ENCODE data around the gene DLK1. TPM values are rescaled to one million over a fixed set of nuclear protein-coding genes. Genes with fewer than 3 reads are reported as not detected.

The DLK1 gene
- total RNA-seq, 2 donors from 2014 or later, result 2.2 TPM; not detected in 1

DNA sequence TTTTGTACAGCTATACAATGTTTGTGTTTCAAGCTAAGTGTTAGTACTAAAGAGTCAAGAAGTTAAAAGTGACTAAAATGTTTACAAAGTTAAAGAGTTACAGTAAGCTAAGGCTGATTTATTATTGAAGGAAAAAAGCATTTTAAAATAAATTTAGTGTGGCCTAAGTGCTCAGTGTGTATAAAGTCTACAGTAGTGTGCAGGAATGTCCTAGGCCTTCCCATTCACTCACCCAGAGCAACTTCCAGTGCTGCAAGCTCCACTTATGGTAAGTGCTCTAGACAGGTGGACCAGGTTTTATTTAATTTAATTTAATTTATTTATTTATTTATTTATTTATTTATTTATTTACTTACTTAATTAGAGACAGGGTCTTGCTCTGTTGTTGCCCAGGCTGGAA lies 19.6 kb downstream of the DLK1 start:
- H3K27ac ChIP-seq, result no peak overlapping the region
- no peaks in the 10 kb centered on the region for H3K9me3 ChIP-seq
- H3K36me3 ChIP-seq, result no peaks in the 10 kb centered on the region
- TF ChIP-seq, protein P1, sequence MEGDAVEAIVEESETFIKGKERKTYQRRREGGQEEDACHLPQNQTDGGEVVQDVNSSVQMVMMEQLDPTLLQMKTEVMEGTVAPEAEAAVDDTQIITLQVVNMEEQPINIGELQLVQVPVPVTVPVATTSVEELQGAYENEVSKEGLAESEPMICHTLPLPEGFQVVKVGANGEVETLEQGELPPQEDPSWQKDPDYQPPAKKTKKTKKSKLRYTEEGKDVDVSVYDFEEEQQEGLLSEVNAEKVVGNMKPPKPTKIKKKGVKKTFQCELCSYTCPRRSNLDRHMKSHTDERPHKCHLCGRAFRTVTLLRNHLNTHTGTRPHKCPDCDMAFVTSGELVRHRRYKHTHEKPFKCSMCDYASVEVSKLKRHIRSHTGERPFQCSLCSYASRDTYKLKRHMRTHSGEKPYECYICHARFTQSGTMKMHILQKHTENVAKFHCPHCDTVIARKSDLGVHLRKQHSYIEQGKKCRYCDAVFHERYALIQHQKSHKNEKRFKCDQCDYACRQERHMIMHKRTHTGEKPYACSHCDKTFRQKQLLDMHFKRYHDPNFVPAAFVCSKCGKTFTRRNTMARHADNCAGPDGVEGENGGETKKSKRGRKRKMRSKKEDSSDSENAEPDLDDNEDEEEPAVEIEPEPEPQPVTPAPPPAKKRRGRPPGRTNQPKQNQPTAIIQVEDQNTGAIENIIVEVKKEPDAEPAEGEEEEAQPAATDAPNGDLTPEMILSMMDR (IDR thresholded peaks at IDR 0.05), result no peak
- intact Hi-C loops (cut with DNase I), result no loop called here
- no peak overlapping the region for H3K4me3 ChIP-seq
- H3K27me3 ChIP-seq, result no peaks in the 10 kb centered on the region
- DNase-seq, result no peak
- H3K4me1 ChIP-seq, result no peaks in the 10 kb centered on the region
- H3K9ac ChIP-seq (ENCODE audit: low read depth in 2 of 2, low read length in 2 of 2), result no peak overlapping the region

DNA sequence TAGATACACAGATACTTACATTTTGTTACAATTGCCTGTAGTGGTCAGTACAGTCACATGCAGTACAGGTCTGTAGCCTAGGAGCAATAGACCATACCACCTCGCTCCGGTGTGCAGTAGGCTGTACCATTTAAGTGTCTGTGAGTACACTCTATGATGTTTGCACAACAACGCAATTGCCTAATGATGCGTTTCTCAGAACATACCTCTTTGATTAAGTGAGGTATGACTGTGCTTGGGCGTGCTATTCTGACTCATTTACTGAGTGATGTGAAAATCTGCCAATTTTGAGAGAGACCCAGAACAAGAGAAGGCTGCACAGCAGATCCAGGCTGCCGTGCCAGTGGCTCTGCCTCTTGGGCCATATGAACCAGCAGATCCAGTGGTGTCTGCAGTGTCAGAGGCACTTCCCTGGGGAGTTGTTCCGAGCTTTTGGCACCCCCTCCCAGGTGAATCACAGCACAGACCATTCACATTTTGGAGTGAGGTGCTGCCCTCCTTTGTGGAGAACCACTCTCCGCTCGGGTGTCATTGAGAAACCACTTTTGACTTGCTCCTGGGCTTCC lies 20.4 kb downstream of the DLK1 start:
- no peaks in the 10 kb centered on the region for H3K36me3 ChIP-seq
- H3K4me3 ChIP-seq, result no peak overlapping the region
- no peak overlapping the region for H3K27ac ChIP-seq
- no peaks in the 10 kb centered on the region for H3K27me3 ChIP-seq
- intact Hi-C loops (cut with DNase I), result no loop called here
- no peaks in the 10 kb centered on the region for H3K4me1 ChIP-seq
- TF ChIP-seq, protein P1 (IDR thresholded peaks at IDR 0.05), result no peak
- H3K9me3 ChIP-seq, result no peaks in the 10 kb centered on the region
- H3K9ac ChIP-seq (ENCODE audit: low read depth in 2 of 2, low read length in 2 of 2), result no peak overlapping the region
- DNase-seq, result no peak

DNA sequence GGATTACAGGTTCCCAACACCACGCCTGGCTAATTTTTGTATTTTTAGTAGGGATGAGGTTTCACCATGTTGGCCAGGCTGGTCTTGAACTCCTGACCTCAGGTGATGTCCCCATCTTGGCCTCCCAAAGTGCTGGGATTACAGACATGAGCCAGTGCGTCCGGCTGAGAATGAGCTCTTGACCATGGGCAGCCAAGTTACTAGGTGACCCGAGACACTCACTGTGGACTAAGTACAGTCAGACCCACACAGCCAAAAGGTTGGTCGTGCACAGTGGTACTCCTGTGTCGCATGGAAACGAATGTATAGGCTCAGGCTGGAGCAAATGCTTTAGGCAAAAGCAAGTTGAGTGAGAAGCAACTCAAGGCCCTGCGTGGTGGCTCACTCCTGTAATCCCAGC lies 21.0 kb downstream of the DLK1 start:
- intact Hi-C loops (cut with DNase I), result no loop called here
- H3K4me3 ChIP-seq, result no peak overlapping the region
- no peaks in the 10 kb centered on the region for H3K36me3 ChIP-seq
- no peaks in the 10 kb centered on the region for H3K27me3 ChIP-seq
- no peak overlapping the region for H3K9ac ChIP-seq (ENCODE audit: low read depth in 2 of 2, low read length in 2 of 2)
- H3K9me3 ChIP-seq, result no peaks in the 10 kb centered on the region
- TF ChIP-seq, protein P1 (IDR thresholded peaks at IDR 0.05), result no peak
- H3K27ac ChIP-seq, result no peak overlapping the region
- H3K4me1 ChIP-seq, result no peaks in the 10 kb centered on the region
- no peak for DNase-seq

DNA sequence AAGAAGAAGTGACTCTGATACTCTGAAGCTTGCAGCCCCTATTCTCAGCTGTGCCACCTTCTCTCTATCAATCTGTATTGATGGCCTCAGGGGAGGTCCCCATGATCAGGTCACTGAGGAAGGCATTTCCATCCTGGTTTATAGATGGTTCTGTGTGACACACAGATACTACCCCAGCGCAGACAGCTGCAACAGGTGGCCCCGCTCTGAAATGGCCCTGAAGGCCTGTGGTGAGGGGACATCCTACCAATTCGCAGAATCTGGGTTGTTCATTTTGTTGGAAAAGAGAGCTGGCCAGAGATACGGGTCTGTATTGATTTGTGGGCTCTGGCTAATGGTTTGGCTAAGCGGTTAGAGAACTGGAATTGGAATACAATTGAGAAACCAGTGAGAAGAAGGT lies 21.7 kb downstream of the DLK1 start:
- no peaks in the 10 kb centered on the region for H3K27me3 ChIP-seq
- no peak overlapping the region for H3K4me3 ChIP-seq
- no peaks in the 10 kb centered on the region for H3K4me1 ChIP-seq
- no peak overlapping the region for H3K27ac ChIP-seq
- no peaks in the 10 kb centered on the region for H3K9me3 ChIP-seq
- no peak overlapping the region for H3K9ac ChIP-seq (ENCODE audit: low read depth in 2 of 2, low read length in 2 of 2)
- intact Hi-C loops (cut with DNase I), result no loop called here
- H3K36me3 ChIP-seq, result no peaks in the 10 kb centered on the region
- DNase-seq, result no peak
- TF ChIP-seq, protein P1 (IDR thresholded peaks at IDR 0.05), result no peak

DNA sequence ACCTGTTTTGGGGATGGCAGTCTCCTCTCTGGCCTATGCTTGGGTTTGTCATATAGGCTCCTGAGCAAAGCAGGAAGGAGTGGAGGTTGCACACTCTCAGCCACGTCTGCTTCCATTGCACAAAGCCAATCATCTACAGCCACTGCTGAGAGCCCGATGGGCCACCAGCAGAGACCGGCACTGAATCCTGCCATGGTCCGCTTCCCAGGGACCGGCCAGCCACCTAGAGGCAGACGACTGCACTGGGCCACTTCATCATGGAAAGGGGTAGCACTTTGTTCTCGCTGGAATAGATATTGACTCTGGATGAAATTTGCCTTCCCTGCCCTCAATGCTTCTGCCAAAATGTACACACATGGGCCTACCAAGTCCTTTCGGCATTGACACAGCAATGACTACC lies 22.3 kb downstream of the DLK1 start:
- Histone ChIP-seq H3K36me3 (no peaks in the 10 kb centered on the region), H3K4me1 (no peaks in the 10 kb centered on the region), H3K27me3 (no peaks in the 10 kb centered on the region), H3K9ac (ENCODE audit: low read depth in 2 of 2, low read length in 2 of 2) (no peak overlapping the region), H3K27ac (no peak overlapping the region), H3K9me3 (no peaks in the 10 kb centered on the region), H3K4me3 (no peak overlapping the region)
- intact Hi-C loops (cut with DNase I), result no loop called here
- TF ChIP-seq, protein P1 (IDR thresholded peaks at IDR 0.05), result no peak
- DNase-seq, result no peak
